Kidney (tissue), 14 donors: ENCODE measurements around the gene LPIN3. TPM values are rescaled to one million over a fixed set of nuclear protein-coding genes. Genes with fewer than 3 reads are reported as not detected.

Source experiments
- DNase-seq, 5 donors: peaks; one replicate each; pipeline ENCODE4 v3.0.0-alpha.2; 2013 to 2020
- FAIRE-seq: peaks from 2 replicates; lab custom pipeline; 2012; peaks lifted over from hg19 to GRCh38; lab: Jason Lieb, UNC
- H3K27ac ChIP-seq, 2 donors: one replicate each; pipeline ENCODE4 v1.7.0; 2013; ENCODE audit warnings: low read depth in 2 of 2, low read length in 2 of 2, inconsistent platforms in 1 of 2
- H3K27me3 ChIP-seq: one replicate; pipeline ENCODE4 v1.7.1; 2013; ENCODE audit warnings: low read length, inconsistent platforms; ENCODE audit not compliant: control insufficient read depth, insufficient read depth
- H3K36me3 ChIP-seq, 3 donors: one replicate each; pipeline versions ENCODE4 v1.7.0 to v1.7.1; 2013; ENCODE audit warnings: low read length in 3 of 3, control low read depth in 1 of 3, inconsistent platforms in 1 of 3; ENCODE audit not compliant: insufficient read depth in 3 of 3, control insufficient read depth in 2 of 3
- H3K4me1 ChIP-seq, 3 donors: one replicate each; pipeline versions ENCODE4 v1.7.0 to v1.7.1; 2013; ENCODE audit warnings: low read length in 3 of 3, inconsistent platforms in 1 of 3, low read depth in 1 of 3; ENCODE audit not compliant: control insufficient read depth in 2 of 3, insufficient read depth in 2 of 3
- H3K4me3 ChIP-seq, 3 donors: one replicate each; pipeline versions ENCODE4 v1.7.0 to v1.8.1; 2013; ENCODE audit warnings: low read length in 3 of 3, control low read depth in 1 of 3, inconsistent platforms in 1 of 3
- H3K9ac ChIP-seq, 3 donors: one replicate each; pipeline versions ENCODE4 v1.7.0 to v1.7.1; 2013; ENCODE audit warnings: low read length in 3 of 3, control low read depth in 1 of 3, inconsistent platforms in 1 of 3
- H3K9me3 ChIP-seq, 3 donors: one replicate each; pipeline versions ENCODE4 v1.7.0 to v1.7.1; 2013; ENCODE audit warnings: low read length in 3 of 3, control low read depth in 1 of 3, inconsistent platforms in 1 of 3; ENCODE audit not compliant: control insufficient read depth in 2 of 3, insufficient read depth in 1 of 3
- intact Hi-C: fragments of 100-400 bp; cut with DNase I; formaldehyde crosslinking; loops from one replicate; pipeline ENCODE4 v1.11.1; 2022
- polyA plus RNA-seq: library from polyadenylated mRNA; stranded (reverse); fragments of 350-450 nt; fragmentation: Illumina TruSeq; extraction: RNeasy Lipid Tissue Mini Kit (QIAGEN cat#74804); gene quantifications from one replicate; pipeline ENCODE4 v1.2.3, GENCODE V29; 2014; ENCODE audit warnings: low read depth, low replicate concordance; ENCODE audit not compliant: insufficient read depth
- total RNA-seq: library from RNA; stranded (reverse); fragmentation: NEBNext Ultra II Directional; extraction: Animal tissue kit (Norgen Biotek cat#: 25700); gene quantifications from one replicate; pipeline ENCODE4 v1.2.1, GENCODE V29; 2021
- TF ChIP-seq, protein P1 (sequence below): IDR thresholded peaks from 3 replicates; pipeline ENCODE4 v1.5.1; 2012; ENCODE audit warnings: mild to moderate bottlenecking, moderate library complexity, borderline replicate concordance; ENCODE audit not compliant: insufficient read depth; ENCODE audit errors: extremely low read depth
- donor health status: control.
- donor health status: control.
- donor health status: control.
- donor health status: control.
- donor health status: control.
- donor health status: DM: yes; HTN: yes; CAD: no.
- donor health status: Normal renal cell carcinoma (clear cell type).

LPIN3 gene
- total and polyA plus RNA-seq, 2 donors from 2014 or later: 29.4 to 31.6 TPM

GRCh38 chr20:41342474-41343464, 2.1 kb downstream of the LPIN3 start:
- H3K9ac ChIP-seq: peak overlapping the region in 1 of 3 donors; percentile 40
- H3K27me3 ChIP-seq: no peaks in the 10 kb centered on the region
- peak overlapping the region in 1 of 2 donors; percentile 32 for H3K27ac ChIP-seq
- intact Hi-C loops: no loop called here
- no peak for FAIRE-seq
- peaks cover 0 to 17% (median 15%) of the 10 kb centered on the region in 3 donors for H3K4me1 ChIP-seq
- TF ChIP-seq, protein P1, sequence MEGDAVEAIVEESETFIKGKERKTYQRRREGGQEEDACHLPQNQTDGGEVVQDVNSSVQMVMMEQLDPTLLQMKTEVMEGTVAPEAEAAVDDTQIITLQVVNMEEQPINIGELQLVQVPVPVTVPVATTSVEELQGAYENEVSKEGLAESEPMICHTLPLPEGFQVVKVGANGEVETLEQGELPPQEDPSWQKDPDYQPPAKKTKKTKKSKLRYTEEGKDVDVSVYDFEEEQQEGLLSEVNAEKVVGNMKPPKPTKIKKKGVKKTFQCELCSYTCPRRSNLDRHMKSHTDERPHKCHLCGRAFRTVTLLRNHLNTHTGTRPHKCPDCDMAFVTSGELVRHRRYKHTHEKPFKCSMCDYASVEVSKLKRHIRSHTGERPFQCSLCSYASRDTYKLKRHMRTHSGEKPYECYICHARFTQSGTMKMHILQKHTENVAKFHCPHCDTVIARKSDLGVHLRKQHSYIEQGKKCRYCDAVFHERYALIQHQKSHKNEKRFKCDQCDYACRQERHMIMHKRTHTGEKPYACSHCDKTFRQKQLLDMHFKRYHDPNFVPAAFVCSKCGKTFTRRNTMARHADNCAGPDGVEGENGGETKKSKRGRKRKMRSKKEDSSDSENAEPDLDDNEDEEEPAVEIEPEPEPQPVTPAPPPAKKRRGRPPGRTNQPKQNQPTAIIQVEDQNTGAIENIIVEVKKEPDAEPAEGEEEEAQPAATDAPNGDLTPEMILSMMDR: no peak
- H3K4me3 ChIP-seq: no peak overlapping the region
- H3K9me3 ChIP-seq: no peaks in the 10 kb centered on the region
- peaks cover 0 to 10% (median 4%) of the 10 kb centered on the region in 3 donors for H3K36me3 ChIP-seq
- DNase-seq: no peak

DNA sequence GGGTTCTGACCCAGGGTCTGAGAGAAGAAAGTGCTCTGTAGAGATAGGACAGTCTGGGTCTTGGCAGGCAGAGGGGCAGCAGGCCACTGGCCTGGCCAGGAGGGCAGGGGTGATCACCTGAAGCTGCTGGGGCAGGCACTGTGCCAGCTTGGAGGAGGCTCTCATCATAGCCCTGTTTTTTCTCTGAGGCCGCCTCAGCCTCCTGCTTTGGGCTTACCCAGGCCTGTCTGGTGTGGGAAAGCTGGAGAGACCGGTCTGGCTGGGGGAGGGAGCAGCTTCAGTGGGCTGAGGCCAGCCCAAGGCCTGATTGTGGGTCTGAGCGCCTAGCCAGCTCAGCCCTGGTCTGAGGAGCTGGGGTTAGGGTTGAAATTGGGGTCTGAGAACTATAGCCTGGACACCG, 3.9 kb downstream of the LPIN3 start:
- intact Hi-C loops: no loop called here
- TF ChIP-seq, protein P1: no peak
- H3K9me3 ChIP-seq: no peaks in the 10 kb centered on the region
- H3K4me3 ChIP-seq: no peak overlapping the region
- DNase-seq (peak in 1 of 5 donors; percentile 41), FAIRE-seq (no peak)
- H3K27me3 ChIP-seq: no peaks in the 10 kb centered on the region
- peak overlapping the region in 1 of 3 donors; percentile 19 for H3K9ac ChIP-seq
- H3K27ac ChIP-seq: no peak overlapping the region
- peaks cover 0 to 16% (median 15%) of the 10 kb centered on the region in 3 donors for H3K4me1 ChIP-seq
- peaks cover 0 to 25% (median 9%) of the 10 kb centered on the region in 3 donors for H3K36me3 ChIP-seq

GRCh38 chr20:41344938-41345728, 4.5 kb downstream of the LPIN3 start:
- H3K4me3 ChIP-seq: no peak overlapping the region
- H3K27ac ChIP-seq: no peak overlapping the region
- H3K36me3 ChIP-seq: peaks cover 0 to 31% (median 10%) of the 10 kb centered on the region in 3 donors
- no peaks in the 10 kb centered on the region for H3K9me3 ChIP-seq
- FAIRE-seq (no peak), DNase-seq (peak in 1 of 5 donors; percentile 26)
- intact Hi-C loops: no loop called here
- TF ChIP-seq, protein P1: no peak
- peaks cover 0 to 12% (median 11%) of the 10 kb centered on the region in 3 donors for H3K4me1 ChIP-seq
- H3K27me3 ChIP-seq: no peaks in the 10 kb centered on the region
- H3K9ac ChIP-seq: no peak overlapping the region
